Measurements from ENCODE around the gene PLP2. TPM values are rescaled to one million over a fixed set of nuclear protein-coding genes. Genes with fewer than 3 reads are reported as not detected.
A peak's percentile ranks its signal among the peaks of the same experiment; 100 is the strongest.

PLP2 gene
- total RNA-seq, 1 donor from 2014 or later = 51.6 TPM

DNA sequence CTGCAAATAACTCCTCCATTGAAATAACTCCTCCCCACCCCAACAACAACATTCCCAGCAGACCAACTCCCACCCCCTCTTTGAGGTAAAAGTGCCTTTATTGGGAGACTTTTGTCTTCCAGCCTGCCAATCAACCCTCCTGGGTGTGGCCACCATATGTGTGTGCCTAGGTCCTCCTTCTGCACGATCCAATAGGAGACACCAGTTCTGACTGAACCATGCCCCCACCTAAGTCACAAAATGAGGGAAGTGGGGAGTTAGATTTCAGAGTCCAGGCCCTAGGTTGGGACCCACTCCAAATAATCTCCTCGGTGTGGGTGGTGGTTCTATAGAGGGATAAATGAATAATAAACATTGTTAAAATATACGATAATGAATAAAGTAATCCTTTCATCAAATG is 3.0 kb downstream of the PLP2 start:
- Histone ChIP-seq H3K27me3 (no peaks in the 10 kb centered on the region), H3K36me3 (peaks cover 14 to 18% of the 10 kb centered on the region in 2 donors), H3K9me3 (no peaks in the 10 kb centered on the region), H3K4me1 (peaks cover 0 to 4% of the 10 kb centered on the region in 2 donors), H3K27ac (no peak overlapping the region), H3K4me3 (no peak overlapping the region)
- intact Hi-C loops (cut with DNase I) = no loop called here
- no peak for DNase-seq (ENCODE audit: low spot score in 2 of 2)
- TF ChIP-seq, protein P1, sequence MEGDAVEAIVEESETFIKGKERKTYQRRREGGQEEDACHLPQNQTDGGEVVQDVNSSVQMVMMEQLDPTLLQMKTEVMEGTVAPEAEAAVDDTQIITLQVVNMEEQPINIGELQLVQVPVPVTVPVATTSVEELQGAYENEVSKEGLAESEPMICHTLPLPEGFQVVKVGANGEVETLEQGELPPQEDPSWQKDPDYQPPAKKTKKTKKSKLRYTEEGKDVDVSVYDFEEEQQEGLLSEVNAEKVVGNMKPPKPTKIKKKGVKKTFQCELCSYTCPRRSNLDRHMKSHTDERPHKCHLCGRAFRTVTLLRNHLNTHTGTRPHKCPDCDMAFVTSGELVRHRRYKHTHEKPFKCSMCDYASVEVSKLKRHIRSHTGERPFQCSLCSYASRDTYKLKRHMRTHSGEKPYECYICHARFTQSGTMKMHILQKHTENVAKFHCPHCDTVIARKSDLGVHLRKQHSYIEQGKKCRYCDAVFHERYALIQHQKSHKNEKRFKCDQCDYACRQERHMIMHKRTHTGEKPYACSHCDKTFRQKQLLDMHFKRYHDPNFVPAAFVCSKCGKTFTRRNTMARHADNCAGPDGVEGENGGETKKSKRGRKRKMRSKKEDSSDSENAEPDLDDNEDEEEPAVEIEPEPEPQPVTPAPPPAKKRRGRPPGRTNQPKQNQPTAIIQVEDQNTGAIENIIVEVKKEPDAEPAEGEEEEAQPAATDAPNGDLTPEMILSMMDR (IDR thresholded peaks at IDR 0.05) = no peak

DNA sequence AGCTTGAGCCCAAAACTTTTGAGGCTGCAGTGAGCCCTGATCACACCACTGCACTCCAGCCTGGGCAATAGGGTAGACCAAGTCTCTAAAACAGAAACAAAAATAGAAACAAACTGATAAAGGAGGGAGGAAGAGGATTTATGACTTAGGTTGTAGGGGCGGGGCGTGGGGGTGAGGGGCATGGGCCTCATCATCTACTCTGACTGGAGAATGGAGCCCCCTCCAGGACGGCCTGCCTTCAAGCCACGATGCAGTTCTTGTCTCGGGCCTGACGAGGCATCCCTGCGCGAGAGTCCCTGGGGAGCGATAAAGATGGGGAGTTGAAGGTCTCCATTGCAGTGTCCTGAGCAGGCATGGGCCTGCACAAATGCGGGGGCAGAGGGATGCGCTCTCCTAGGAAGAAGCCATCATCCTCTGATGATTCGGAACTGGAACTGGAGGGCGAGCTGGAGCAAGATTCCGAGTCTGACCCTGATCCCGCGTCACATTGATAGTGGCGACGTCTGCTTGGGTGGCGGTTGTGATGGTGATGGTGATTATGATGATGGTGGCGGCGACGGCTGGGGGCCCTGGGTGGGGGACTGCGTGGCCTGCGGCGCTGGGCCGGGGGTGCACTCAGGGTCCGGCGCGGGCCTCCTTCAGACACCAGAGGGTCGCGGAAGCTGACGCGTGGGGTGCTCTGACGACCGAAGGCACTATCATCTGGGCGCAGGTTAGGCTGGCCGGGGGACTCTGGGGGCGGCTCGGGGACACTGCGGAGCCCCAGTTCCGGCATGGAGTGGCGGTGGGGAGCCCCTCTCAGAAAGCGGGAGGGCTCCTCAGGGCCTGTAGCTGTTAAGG is 4.0 kb downstream of the PLP2 start:
- H3K4me3 ChIP-seq = no peak overlapping the region
- TF ChIP-seq, protein P1 (IDR thresholded peaks at IDR 0.05) = no peak
- H3K4me1 ChIP-seq = peaks cover 0 to 4% of the 10 kb centered on the region in 2 donors
- no peaks in the 10 kb centered on the region for H3K9me3 ChIP-seq
- peak overlapping the region in 1 of 2 donors; percentile 31 for H3K27ac ChIP-seq
- no peak for DNase-seq (ENCODE audit: low spot score in 2 of 2)
- intact Hi-C loops (cut with DNase I) = no loop called here
- H3K36me3 ChIP-seq = peaks cover 14 to 18% of the 10 kb centered on the region in 2 donors
- no peaks in the 10 kb centered on the region for H3K27me3 ChIP-seq

DNA sequence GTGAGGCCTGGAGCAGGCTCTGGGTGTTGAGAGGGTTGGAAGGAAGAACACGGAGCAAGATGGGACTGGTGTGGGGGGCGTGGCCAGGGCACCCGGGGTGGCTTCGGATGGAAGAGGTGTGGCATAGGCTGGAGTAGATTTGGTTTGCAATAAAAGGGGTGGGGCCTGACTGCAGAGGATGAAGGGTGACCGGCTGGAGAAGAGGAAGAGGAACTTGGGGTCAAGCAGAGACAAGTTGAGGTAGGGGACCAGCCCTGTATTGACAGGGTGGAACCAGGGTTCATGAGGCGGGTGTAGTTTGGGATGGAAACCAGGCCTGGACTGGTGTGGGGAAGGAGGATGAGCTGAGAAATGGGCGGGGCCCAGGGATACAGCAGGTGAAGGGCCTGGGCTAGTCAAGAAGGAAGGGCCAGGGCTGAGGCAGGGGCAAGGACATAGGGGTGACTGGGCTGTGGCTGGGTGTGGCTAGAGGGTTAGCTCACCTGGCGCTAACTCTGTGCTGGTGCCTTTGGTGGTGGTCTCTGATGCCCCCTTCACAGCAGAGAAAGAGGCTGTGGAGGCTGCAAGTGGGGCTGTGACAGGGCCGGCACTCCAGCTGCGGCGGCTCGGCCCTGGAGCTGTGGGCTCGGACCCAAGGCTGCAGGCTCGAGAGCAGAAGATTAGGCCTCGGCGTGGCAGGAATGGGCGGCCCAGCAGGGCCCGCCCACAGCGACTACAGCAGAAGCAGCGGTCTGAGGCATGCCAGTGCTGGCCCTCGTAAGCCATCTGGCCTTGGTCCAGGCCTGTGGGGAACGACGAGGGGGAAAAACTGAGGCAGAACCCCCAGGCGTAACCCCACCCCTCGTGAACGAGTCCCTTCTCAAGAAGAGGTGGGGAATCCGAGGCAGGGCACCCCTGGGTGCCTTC is 5.0 kb downstream of the PLP2 start:
- peaks cover 0 to 4% of the 10 kb centered on the region in 2 donors for H3K4me1 ChIP-seq
- no peak for DNase-seq (ENCODE audit: low spot score in 2 of 2)
- peaks cover 14 to 18% of the 10 kb centered on the region in 2 donors for H3K36me3 ChIP-seq
- no peak overlapping the region for H3K4me3 ChIP-seq
- intact Hi-C loops (cut with DNase I) = no loop called here
- no peaks in the 10 kb centered on the region for H3K9me3 ChIP-seq
- H3K27ac ChIP-seq = peak overlapping the region; percentile 43 to 64
- TF ChIP-seq, protein P1 (IDR thresholded peaks at IDR 0.05) = no peak
- no peaks in the 10 kb centered on the region for H3K27me3 ChIP-seq

DNA sequence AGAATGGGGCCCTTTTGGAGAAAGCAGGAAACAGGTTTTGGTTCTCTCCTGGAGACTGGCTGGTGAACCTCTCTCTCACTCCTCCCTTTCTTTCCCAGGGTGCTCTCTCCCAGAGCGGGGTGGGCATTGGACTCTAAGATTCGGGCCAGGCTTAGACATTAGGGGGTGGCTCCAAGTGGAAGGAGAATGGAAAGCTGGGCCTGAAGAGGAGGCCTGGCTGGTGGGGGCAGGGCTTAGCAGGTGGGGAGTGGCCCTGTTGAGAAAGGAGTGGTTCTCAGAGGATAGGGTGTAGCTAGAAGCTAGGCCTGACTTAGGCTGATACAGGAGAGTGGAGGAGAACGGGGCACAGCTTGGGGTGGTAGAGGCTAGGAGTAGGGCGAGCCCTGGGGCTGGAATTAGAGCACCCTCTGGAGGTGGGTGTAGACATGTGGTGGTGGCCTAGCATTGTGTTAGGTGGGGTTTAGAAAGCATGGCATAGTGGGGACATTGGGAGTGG is 5.7 kb downstream of the PLP2 start:
- Histone ChIP-seq H3K9me3 (no peaks in the 10 kb centered on the region), H3K36me3 (peaks cover 14 to 18% of the 10 kb centered on the region in 2 donors), H3K27ac (peak overlapping the region; percentile 43 to 64), H3K4me3 (no peak overlapping the region), H3K4me1 (peaks cover 0 to 4% of the 10 kb centered on the region in 2 donors), H3K27me3 (no peaks in the 10 kb centered on the region)
- TF ChIP-seq, protein P1 (IDR thresholded peaks at IDR 0.05) = peak in 1 of 3 experiments; percentile 6
- intact Hi-C loops (cut with DNase I) = no loop called here
- no peak for DNase-seq (ENCODE audit: low spot score in 2 of 2)

DNA sequence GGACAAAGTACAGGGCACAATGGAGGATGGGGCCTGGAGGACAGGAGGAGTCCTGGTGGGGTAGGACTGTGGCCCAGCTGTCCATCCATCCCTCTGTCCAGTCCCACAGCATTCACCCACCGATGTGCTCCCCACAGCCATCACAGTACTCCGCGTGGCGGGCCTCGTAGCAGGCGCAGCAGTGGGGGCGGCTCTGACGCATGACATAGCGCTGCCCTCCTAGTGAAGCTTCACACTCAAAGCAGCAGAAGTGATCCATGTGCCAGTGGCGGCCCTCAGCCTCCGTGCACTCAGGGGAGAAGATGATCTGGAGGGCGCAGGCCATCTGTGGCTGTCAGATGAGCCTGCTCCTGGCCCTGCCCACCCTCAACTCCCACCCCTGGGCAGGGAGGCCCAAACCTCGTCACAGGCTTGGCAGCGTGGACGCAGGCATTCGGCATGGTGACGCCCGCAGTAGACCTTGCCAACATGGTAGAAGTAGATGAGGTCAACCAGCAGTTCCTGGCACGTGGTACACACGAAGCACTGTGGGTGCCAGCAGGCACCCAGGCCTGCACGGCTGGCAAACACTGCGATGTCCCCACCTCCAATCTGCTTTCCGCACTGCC is 6.3 kb downstream of the PLP2 start:
- Histone ChIP-seq H3K4me3 (no peak overlapping the region), H3K27ac (peak overlapping the region in 1 of 2 donors; percentile 64), H3K9me3 (no peaks in the 10 kb centered on the region), H3K36me3 (peaks cover 17 to 18% of the 10 kb centered on the region in 2 donors), H3K4me1 (peaks cover 0 to 4% of the 10 kb centered on the region in 2 donors), H3K27me3 (no peaks in the 10 kb centered on the region)
- no peak for DNase-seq (ENCODE audit: low spot score in 2 of 2)
- intact Hi-C loops (cut with DNase I) = no loop called here
- TF ChIP-seq, protein P1 (IDR thresholded peaks at IDR 0.05) = no peak
